GM21717 (cell line): ENCODE results near the gene C8G.

Experiments
- ATAC-seq: cut with Tn5 transposase; IDR thresholded peaks from one replicate; pipeline ENCODE4 v1.9.1; 2021; ENCODE audit warnings: mild to moderate bottlenecking, moderate library complexity; ENCODE audit not compliant: unreplicated experiment

Gene C8G

DNA sequence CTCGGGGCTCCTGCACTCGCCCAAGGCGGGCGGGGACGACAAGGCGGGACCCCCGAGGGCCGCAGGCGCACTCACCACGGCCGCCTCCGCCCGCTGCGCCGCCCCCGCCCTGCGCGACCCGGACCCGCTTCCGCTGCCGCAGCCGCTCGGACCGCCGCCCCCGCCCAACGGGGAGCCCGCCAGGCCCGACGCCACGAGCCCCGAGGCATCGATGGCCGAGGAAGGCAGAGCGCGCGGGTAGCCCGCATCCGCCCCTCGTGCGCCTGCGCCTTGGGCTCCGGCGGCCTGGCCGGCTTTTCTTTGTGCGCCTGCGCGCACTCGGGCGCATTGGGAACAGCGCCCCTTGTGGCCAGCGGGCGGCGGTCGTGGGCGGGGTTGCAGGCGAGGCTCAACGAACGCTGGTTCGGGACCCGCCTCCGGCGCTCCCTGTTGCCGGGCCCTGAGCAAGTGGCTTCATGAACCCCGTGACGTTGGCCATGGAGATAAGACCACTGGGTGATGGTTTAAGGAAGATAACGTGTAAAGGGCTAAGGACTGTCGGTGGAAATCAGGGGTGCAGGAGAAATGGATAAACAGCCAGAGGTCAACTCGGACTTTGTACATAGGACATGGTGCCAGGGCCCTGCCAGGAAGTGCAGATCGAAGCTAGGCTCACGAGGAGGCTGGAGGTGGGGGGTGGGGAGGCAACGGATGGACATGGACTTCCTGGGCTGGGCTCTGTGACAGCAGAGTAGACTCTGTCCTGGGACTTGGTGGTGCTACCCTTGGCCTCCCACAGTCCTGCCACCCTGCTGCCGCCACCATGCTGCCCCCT is at the start of gene C8G, which contains the start of gene FBXW5:
TSS of gene C8G (plus strand) at position 725 of the 814 bp plus-strand sequence. CDS start at position 803, 78 bp downstream.
TSS of gene FBXW5 (minus strand) at position 220 of the 814 bp plus-strand sequence. CDS start 655 bp downstream, outside the sequence.
- peak; percentile 48 for ATAC-seq

DNA sequence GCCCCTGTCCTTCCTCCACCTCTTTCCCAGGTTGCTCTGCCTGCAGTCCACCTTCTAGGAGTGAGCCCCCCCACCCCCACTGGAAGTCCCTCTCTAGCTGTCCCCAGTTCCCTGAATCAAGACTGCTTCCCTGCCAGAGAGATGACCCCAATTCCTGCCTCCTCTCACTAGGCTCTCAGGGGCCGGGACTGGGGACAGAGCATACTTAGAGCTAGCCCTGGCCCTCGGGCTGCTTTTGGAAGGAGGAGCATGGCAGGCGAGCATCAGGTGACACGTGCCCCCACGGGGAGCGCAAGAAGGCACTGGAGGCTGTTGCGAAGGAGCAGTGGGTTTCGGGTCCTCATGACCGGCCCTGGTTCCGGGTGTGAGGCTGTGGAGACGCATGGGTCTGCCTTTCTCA is 49.0 kb upstream of the C8G start:
- no peak for ATAC-seq

DNA sequence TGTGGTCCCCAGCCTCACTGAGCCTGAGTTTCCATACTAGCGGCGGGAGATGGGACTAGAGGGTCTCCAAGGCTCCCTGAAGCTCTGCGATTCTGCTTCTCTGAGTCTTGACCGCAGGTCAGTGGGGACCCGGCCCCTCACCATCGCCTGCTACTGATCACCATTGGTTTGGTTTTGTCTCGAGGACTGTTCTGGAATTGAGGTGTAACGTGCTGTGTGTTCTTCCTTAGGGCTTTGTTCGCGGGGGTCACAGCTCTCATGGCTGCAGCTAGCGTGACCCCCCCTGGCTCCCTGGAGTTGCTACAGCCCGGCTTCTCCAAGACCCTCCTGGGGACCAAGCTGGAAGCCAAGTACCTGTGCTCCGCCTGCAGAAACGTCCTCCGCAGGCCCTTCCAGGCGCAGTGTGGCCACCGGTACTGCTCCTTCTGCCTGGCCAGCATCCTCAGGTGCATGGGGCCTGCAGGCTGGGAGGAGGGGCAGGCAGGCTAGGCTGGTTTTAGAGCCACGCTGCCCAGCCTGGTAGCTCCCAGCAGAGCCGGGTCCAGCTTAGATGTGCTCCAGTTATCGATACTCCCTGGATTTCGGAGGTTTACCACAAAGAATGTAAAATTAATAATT is 46.5 kb upstream of the C8G start:
- ATAC-seq: no peak

DNA sequence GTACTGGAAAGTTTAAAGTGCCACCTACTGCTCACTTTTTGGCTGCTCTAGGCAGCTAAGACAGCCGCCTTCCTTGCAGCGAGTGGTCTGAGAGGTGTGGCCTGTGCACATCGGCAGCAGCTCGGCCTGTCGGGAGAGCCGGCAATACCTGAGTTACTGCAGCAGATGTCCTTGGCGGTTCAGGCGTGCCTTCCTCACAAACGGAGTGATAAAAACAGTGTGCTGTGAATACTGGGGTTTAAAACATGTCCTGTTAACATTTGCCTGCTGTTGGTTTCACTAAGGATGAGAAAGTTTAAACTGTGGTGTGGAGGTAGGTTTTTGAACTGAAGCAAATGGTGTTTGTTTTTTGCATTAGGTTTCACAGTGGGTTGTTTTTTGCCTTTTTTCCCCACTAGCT is 45.8 kb upstream of the C8G start:
- no peak for ATAC-seq

DNA sequence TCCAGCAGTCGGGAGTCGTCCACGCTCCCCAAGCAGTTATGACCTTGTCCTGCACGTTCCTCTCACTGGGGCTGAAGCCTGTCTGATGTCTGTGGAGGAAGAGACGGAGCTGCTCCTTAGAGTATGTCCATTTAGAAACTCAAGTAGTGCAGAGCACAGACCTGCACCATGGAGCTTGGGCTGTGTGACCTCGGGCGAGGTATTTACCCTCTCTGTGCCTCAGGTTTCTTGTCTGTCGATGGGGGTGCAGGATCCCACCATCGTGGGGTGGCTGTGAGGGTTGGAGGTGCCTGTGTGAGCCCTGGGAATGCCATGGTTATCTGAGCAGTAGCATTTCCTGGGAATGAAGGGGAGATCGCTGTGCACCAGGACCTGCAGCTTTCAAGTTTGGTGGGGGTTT is 44.5 kb upstream of the C8G start:
- ATAC-seq: no peak

DNA sequence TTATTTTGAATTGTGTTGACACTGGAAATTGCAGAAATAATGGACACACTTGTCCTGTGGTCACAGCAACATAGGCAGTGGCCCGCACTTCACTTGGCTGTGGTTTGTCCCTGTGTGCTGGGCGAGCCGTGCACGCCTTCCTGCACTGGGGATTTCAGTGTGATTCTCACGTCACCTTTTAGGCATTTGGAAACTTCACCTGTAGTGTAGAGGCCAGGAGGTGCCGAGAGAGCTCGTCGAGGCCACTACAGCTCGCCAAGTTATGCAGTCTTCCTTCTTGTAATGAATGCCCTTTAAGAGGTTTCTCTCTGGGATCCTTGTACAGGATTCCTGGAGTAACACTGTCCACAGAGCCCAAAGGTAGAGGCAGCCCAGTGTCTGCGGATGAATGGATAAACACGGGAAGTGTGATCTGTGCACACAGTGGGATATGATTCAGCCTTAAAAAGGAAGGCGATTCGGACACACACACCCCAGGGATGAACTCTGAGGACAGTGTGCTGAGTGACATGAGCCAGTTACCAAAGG is 44.0 kb upstream of the C8G start:
- ATAC-seq: no peak

DNA sequence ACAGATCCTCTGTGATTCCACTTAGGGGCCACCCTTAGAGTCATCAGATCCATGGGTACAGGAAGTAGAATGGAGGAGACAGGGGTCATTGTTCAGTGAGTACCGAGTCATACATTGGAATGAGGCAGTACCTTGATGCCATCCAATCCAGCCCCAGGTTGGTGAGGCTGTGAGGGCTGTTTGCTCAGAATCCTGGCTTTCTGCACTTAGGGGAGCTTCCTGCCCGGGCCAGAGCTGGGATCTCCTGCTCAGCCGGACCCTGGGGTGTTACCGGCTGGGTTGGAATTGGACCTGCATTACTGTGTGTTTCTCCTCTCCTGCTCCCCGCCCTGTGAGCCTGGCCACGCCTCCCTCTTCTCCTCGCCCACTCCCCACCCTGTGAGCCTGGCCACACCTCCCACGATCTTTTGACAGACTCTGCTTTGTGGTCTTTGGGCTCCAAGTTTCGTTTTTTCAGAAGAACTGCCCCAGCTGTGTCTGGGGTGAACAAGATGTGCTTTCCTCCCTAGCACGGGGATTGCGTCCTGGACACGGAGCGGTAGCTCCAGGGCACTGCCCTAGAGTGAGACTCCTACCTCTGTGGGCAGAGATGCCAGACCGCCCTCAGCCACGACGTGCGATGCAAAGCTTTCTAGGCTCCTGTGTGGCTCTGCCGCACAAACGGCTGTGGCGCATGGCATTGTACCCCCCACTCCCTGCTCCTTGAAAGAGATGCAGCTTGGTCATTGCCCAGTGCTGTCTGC is 43.4 kb upstream of the C8G start:
- ATAC-seq: peak; percentile 47

DNA sequence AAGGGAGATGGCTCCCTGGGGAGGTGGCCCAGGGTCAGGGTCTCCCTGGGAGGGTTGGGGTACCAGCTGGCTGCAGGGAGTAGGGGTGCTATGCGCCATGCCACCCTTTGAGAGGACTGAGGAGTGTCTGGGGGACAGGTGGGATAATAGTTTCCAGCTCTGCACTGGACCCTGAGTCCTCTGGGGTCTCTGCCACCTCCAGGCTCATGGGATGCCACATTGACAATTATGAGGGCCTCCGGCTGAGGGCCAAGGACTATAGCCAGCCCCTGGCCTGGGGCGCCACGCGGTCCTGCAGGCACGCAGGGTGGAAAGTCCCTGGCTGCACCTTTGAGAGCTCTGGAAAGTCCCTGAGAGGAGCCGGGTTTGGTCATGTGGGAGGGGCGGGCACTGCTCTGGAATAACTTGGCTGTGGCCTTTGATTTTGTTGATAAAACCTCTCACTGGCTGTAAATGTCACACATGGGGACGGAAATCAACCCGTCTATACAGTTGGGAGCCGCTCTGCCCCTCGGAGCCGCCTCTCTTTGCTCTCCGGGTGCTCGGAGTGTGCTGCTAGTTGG is 42.7 kb upstream of the C8G start:
- ATAC-seq: peak; percentile 41

DNA sequence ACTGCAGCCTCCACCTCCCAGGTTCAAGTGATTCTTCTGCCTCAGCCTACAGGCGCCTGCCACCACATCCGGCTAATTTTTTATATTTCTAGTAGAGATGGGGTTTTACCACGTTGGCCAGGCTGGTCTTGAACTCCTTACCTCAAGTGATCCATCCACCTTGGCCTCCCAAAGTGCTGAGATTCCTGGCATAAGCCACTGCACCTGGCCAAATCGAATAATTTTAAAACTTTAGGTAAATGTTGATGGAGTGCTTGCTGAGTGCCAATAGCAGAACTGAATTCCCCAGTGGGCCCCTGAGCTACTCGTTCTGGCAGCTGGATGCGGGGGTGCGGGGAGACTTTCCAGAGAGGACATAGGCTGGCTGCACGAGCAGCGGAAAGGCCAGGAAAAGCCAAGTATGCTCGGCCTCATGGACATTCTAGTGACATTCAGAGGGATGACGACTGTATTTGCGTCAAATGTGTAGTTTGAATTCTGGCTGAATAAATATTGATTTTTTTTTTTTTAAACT is 41.9 kb upstream of the C8G start:
- no peak for ATAC-seq

DNA sequence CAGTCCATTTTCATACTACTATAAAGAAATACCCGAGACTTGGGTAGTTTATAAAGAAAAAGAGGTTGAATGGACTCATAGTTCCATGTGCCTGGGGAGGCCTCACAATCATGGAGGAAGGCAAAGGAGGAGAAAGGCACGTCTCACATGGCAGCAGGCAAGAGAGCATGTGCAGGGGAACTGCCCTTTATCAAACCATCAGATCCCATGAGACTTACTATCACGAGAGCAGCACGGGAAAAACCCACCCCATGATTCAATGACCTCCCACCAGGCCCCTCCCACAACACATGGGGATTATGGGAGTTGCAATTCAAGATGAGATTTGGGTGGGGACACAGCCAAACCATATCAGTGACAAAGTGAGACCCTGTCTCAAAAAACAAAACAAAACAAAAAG is 38.8 kb upstream of the C8G start:
- no peak for ATAC-seq

DNA sequence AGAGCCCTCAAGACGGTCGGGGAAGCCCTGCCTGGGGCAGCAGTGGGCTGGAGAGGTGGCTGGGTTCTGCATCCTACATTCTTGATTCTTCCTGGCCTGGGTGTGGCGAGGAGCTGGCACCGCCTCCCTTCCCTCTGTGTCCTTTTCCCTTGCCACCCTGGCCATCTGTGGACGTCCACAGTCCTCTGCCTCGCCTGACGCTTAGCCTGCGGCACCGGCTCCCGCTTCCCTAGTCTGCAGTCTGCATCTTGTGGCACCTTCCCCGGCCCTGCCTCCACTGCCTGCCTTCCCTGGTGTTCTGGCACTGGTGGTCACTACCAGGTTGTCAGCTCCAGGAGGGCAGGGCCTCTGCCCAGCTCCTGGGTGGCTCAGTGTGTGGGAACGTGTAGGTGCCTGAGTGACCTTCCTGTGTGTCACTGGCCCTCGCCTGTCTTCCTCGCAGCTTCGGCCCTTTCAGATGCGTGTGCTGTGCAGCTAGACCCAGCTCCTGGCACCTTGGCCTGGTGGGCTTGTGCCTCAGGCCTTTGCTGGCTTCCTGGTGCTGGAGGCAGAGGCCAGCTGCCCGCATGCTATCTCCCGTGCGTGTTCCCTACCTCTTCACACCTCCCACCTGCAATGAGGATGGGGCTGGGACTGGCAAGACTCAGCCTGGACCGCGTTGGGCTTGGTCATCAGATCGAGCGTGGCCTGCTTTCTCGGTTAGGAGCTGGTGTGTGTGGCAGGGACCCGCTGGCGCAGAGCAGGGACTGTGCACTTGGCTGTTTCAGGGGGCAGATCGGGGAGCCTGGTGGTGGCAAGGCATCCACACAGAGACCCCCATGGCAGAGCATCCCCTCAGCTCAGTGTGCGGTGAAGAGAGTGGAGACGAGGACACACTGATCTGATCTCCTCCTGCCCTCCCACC is 37.8 kb upstream of the C8G start:
- no peak for ATAC-seq

DNA sequence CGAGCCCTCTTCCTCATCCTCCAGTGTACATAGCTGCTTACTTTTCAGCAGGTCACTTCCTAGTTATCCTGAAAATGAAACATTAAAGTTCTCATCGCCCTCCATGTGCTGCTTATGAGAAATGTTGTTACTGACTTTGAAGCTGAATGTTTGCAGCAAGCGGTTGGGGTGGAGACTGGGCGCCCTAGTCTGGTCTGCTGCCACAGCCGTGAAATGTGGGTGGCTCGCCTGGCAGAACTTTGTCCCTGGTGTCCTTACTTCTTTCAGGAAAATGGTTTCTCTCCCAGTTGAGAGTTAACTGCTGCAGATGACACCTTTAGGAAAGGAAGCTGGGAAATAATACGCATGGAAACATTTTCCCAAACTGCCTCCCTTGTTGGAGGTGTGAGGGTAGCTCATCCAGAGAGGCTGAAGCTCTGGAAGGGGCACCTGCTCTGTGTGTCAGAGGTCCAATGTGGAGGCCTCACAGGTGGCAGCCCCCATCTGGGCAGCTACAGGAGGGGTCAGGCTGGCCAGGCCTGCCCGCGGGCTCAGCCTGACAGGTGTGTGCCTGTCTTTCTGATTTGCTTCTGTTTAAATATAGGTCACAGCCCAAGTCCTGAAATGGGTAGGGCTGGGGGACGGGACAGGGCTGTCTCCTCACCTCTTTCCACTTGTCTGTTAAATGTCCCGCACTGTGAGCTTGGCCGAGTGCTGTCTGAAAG is 34.7 kb upstream of the C8G start:
- ATAC-seq: no peak

DNA sequence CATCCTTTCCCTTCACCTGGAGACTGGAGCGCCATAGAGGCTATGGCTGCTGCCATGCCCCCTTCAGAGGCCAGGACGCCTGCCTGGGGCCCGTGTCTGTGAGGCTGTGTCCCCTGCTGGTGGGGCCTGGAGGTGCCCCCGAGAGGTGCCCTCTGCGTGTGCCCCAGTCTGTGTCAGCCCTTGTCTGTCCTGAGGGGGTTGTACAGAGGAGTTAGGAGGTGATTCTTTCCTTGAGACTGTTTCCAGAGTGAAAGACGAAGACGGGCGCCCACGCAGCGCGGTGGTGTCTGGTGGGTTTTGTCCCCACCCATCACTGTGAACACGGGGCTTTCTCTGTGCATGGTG is 34.2 kb upstream of the C8G start:
- ATAC-seq: no peak

DNA sequence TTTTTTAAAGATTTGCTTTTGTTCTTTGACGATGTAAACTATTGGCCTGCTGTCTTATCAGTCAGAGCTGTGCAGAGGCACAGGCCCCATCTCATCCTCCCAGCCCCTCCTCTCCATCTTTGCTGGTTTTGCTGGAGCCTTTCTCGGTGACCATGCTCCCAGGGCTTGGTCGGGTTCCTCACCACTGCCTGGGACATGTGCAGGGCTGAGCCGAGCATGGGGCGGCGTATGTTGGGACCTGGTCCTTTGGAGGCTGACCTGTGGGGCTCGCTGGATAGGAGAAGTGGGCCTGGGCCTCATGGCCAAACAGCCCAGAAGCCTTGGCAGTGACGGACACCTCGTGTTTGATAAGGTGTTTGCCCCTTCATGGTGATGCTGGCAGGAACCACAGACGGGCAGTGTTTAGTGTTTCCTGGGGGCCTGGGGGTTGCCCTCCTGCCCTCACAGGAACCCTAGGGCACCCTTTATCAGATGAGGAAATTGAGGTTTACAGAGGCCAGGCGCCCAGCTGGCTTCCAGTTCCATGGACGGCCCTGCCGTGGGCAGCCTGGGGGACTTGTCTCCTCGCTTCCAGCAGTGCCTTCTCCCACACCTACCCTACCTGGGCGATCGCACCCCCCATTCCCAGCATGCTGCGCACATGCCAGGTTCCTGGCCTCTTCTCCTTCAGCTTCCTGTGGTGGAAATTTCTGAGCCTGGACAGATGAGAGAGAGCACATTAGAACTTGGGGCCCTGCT is 31.2 kb upstream of the C8G start:
- ATAC-seq: no peak

DNA sequence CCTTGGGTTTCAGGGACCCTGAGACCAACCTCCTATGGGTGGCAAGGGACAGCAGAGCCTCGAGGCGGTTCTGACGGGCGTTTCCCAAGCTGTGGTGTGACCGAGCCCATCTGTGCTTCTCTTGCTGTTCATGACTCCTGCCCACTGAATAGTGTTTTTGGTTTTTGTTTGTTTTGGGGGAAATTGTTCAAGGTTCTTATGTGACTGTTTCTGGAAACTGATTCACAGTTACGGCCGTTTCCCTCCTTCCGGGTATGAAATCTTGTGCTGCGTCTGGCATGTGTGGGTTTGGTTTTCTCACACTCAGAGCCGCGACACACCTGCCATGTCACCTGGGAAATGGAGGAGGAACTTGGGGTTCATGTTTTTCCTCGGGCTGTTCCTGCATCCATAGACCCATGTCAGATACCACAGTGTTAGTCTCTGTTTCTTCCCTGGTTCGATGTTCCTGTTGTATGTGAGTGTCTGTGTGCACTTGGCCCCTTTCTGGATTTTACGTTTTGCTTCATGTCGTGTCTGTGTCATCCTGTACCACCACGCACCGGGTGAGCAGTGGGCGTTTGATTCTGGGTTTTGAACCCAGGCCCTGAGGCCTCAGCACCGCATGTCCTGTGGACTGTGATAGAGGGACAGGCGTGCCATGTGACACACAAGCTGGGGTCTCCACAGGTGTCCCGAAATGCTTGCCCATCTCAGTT is 29.3 kb upstream of the C8G start:
- no peak for ATAC-seq

DNA sequence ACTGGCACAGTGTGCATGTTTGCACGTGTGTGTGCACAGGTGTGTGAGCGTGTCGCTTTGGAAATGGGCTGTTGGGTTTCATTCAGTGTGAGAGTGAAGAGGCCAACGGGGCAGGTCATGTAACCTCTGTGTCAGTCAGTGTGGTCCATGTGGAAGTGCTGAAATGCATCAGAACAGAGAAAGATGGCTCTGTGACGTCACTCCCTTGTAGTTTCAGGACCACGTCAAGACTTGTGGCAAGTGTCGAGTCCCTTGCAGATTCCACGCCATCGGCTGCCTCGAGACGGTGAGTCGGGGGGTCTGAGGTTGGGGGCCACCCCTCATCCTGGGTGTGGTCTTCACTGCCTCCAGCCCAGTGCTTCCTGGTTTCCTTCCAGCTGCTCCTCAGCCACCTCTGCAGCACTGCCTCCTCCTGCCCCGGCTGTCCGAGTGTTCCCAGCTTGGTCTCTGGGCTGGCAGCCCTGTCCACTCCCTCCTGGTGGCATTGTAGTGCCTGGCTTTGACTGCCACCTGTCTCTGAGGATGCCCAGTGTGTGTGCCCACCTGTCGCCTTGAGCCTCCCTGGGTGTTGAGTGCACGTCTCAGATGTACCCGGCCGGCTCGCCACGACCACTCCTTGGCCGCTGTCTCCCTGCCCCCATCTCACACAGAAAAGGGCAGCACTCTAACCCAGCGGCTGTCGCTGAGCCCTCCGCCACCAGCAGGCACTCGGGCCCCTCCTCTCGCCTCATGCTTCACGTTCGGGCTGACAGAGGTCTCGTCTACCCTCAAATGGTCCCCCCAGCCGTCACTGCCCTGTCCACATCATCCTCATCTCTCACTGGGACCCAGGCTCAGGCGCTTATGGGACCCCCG is 28.5 kb upstream of the C8G start:
- ATAC-seq: no peak

DNA sequence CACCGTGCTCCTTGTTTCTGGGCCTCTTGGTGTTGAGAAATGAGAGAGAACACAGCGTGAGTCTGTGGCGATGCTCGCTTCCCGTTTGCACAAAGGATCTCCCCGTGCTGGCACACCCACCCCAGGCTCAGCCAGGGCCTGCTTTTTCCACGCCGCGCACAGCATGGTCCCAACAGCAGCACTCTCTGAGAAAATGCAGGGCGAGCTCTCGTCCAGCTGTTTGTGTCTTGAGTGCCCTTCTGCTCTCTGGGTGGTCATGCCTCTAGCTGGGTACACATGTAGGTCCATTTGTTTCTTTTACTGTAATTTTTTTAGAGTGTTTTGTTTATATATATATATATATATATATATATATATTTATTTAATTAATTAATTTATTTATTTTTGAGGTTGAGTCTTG is 27.1 kb upstream of the C8G start:
- ATAC-seq: no peak
